DOHH2 (cell line): Measurements from ENCODE around the gene IGSF9.

Experiments
- H3F3A ChIP-seq: fragments of 200-600 bp; sonication (generic), shearing (Covaris generic); 2 replicates; pipeline ENCODE4 v1.6.0; 2016; ENCODE audit warnings: antibody characterized with exemption, mild to moderate bottlenecking; ENCODE audit not compliant: control insufficient read depth, insufficient read depth
- H3K27ac ChIP-seq: fragments of 200-600 bp; sonication (generic); 2 replicates; pipeline ENCODE4 v1.5.1; 2014; ENCODE audit warnings: low read depth, mild to moderate bottlenecking, low read length, moderate library complexity
- H3K27me3 ChIP-seq: fragments of 200-600 bp; sonication (generic); 2 replicates; pipeline ENCODE4 v1.6.1; 2014; ENCODE audit warnings: mild to moderate bottlenecking, low read length, mixed read lengths; ENCODE audit not compliant: control insufficient read depth
- H3K36me3 ChIP-seq: fragments of 200-600 bp; sonication (generic); 2 replicates; pipeline ENCODE4 v1.6.1; 2014; ENCODE audit warnings: mild to moderate bottlenecking, low read length, moderate library complexity, mixed read lengths; ENCODE audit not compliant: control insufficient read depth
- H3K4me1 ChIP-seq: fragments of 200-600 bp; sonication (generic); 2 replicates; pipeline ENCODE4 v1.6.1; 2014; ENCODE audit warnings: mild to moderate bottlenecking, low read length, mixed read lengths; ENCODE audit not compliant: control insufficient read depth
- H3K4me2 ChIP-seq: fragments of 200-600 bp; sonication (generic); 2 replicates; pipeline ENCODE4 v1.6.0; 2014; ENCODE audit warnings: mild to moderate bottlenecking, low read length, moderate library complexity
- H3K4me3 ChIP-seq: fragments of 200-600 bp; sonication (generic); 2 replicates; pipeline ENCODE4 v1.5.1; 2014; ENCODE audit warnings: mild to moderate bottlenecking, low read length, mixed read lengths
- H3K79me2 ChIP-seq: fragments of 200-600 bp; sonication (generic); 2 replicates; pipeline ENCODE4 v1.6.1; 2014; ENCODE audit warnings: mild to moderate bottlenecking, low read length, mixed read lengths; ENCODE audit not compliant: control insufficient read depth
- H3K9me2 ChIP-seq: fragments of 200-600 bp; sonication (generic); replicated peaks from 2 replicates; pipeline ENCODE4 v1.6.1; 2014; ENCODE audit warnings: mild to moderate bottlenecking, low read length, mixed read lengths; ENCODE audit not compliant: control insufficient read depth
- H3K9me3 ChIP-seq: fragments of 200-600 bp; sonication (generic); 2 replicates; pipeline ENCODE4 v1.6.1; 2014; ENCODE audit warnings: antibody characterized with exemption, low read length, mixed read lengths; ENCODE audit not compliant: control insufficient read depth, insufficient read depth
- H4K20me1 ChIP-seq: fragments of 200-600 bp; sonication (generic); 2 replicates; pipeline ENCODE4 v1.6.0; 2014; ENCODE audit warnings: low read depth, mild to moderate bottlenecking, antibody characterized with exemption, low read length, moderate library complexity; ENCODE audit not compliant: control insufficient read depth, insufficient read depth
- EZH2phosphoT487 ChIP-seq: fragments of 200-600 bp; sonication (generic); IDR thresholded peaks from 2 replicates; pipeline ENCODE4 v1.6.1; 2017; ENCODE audit warnings: borderline replicate concordance, mild to moderate bottlenecking, antibody characterized with exemption, low read length, moderate library complexity, mixed read lengths
- TF ChIP-seq, protein P1 (sequence below): fragments of 200-600 bp; sonication (generic); IDR thresholded peaks from one replicate; pipeline ENCODE4 v1.5.1; 2014; ENCODE audit warnings: antibody characterized with exemption, mild to moderate bottlenecking, low read depth, low read length; ENCODE audit not compliant: poor library complexity, severe bottlenecking

The IGSF9 gene

GRCh38 chr1:159988006-159988405, 42.6 kb upstream of the IGSF9 start:
- no peaks in the 10 kb centered on the region for H3F3A ChIP-seq
- TF ChIP-seq, protein P1, sequence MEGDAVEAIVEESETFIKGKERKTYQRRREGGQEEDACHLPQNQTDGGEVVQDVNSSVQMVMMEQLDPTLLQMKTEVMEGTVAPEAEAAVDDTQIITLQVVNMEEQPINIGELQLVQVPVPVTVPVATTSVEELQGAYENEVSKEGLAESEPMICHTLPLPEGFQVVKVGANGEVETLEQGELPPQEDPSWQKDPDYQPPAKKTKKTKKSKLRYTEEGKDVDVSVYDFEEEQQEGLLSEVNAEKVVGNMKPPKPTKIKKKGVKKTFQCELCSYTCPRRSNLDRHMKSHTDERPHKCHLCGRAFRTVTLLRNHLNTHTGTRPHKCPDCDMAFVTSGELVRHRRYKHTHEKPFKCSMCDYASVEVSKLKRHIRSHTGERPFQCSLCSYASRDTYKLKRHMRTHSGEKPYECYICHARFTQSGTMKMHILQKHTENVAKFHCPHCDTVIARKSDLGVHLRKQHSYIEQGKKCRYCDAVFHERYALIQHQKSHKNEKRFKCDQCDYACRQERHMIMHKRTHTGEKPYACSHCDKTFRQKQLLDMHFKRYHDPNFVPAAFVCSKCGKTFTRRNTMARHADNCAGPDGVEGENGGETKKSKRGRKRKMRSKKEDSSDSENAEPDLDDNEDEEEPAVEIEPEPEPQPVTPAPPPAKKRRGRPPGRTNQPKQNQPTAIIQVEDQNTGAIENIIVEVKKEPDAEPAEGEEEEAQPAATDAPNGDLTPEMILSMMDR = no peak
- no peak for TF ChIP-seq EZH2phosphoT487
- H3K4me2 ChIP-seq = no peak overlapping the region
- no peaks in the 10 kb centered on the region for H3K79me2 ChIP-seq
- H3K4me3 ChIP-seq = no peak overlapping the region
- H3K36me3 ChIP-seq = no peaks in the 10 kb centered on the region
- no peaks in the 10 kb centered on the region for H4K20me1 ChIP-seq
- H3K9me2 ChIP-seq = no peaks in the 10 kb centered on the region
- H3K27me3 ChIP-seq = peaks cover 43% of the 10 kb centered on the region
- H3K4me1 ChIP-seq = peaks cover 4% of the 10 kb centered on the region
- H3K27ac ChIP-seq = no peak overlapping the region
- H3K9me3 ChIP-seq = no peaks in the 10 kb centered on the region

- no peaks in the 10 kb centered on the region for H3K79me2 ChIP-seq
- TF ChIP-seq, protein P1 = no peak
- no peak for TF ChIP-seq EZH2phosphoT487
- no peak overlapping the region for H3K27ac ChIP-seq
- no peaks in the 10 kb centered on the region for H3F3A ChIP-seq
- H3K27me3 ChIP-seq = peaks cover 43% of the 10 kb centered on the region
- no peaks in the 10 kb centered on the region for H3K36me3 ChIP-seq
- peaks cover 4% of the 10 kb centered on the region for H3K4me1 ChIP-seq
- H3K4me3 ChIP-seq = no peak overlapping the region
- H3K9me3 ChIP-seq = no peaks in the 10 kb centered on the region
- no peaks in the 10 kb centered on the region for H3K9me2 ChIP-seq
- H3K4me2 ChIP-seq = no peak overlapping the region
- no peaks in the 10 kb centered on the region for H4K20me1 ChIP-seq
These were observed 41.8 kb upstream of the IGSF9 start for GRCh38 chr1:159987186-159987585.

DNA sequence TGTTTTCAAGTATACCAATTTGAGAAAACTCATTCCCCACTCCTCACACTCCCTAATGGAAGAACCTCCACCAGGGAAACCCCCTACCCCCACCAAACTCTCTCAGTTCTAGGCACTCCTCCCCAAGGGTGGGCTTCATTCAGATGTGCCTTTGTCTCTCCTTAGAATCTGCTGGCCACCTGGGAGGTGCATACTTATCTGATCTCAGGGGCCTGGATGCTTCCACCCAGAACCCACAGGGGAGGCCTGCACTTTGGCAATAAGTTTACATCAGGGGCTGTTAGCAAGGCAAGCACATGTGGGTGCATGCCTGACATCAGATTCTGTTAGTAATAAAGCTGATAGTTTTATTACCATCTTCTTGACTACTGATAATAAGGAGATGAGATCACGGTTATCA, 41.1 kb upstream of the IGSF9 start:
- Histone ChIP-seq H3K79me2 (no peaks in the 10 kb centered on the region), H3K4me2 (no peak overlapping the region), H3K4me1 (peaks cover 3% of the 10 kb centered on the region), H3K27me3 (peaks cover 39% of the 10 kb centered on the region), H3K27ac (no peak overlapping the region), H3K4me3 (no peak overlapping the region), H3K9me3 (no peaks in the 10 kb centered on the region), H3K9me2 (no peaks in the 10 kb centered on the region), H3F3A (no peaks in the 10 kb centered on the region), H4K20me1 (no peaks in the 10 kb centered on the region), H3K36me3 (no peaks in the 10 kb centered on the region)
- TF ChIP-seq, protein P1 = no peak
- no peak for TF ChIP-seq EZH2phosphoT487

- Histone ChIP-seq H3K4me1 (no peaks in the 10 kb centered on the region), H3K9me2 (no peaks in the 10 kb centered on the region), H3K79me2 (no peaks in the 10 kb centered on the region), H3K27me3 (peaks cover 36% of the 10 kb centered on the region), H3K27ac (no peak overlapping the region), H4K20me1 (no peaks in the 10 kb centered on the region), H3F3A (no peaks in the 10 kb centered on the region), H3K9me3 (no peaks in the 10 kb centered on the region), H3K4me2 (no peak overlapping the region), H3K4me3 (no peak overlapping the region), H3K36me3 (no peaks in the 10 kb centered on the region)
- no peak for TF ChIP-seq EZH2phosphoT487
- TF ChIP-seq, protein P1 = no peak
These were observed 40.7 kb upstream of the IGSF9 start for GRCh38 chr1:159986093-159986492.
